Transverse colon (tissue), 4 donors: ENCODE results near the gene FAF2. TPM values are rescaled to one million over a fixed set of nuclear protein-coding genes. Genes with fewer than 3 reads are reported as not detected.

ENCODE experiments used
- DNase-seq: peaks from one replicate; pipeline ENCODE4 v3.0.0-alpha.2; 2019
- H3K27ac ChIP-seq, 4 donors: fragments of 200-600 bp; sonication (generic); 2 replicates each; pipeline ENCODE4 v1.5.1; 2016 to 2018; ENCODE audit warnings: inconsistent platforms in 4 of 4
- H3K27me3 ChIP-seq: fragments of 200-600 bp; sonication (generic); 2 replicates; pipeline ENCODE4 v1.5.1; 2017; ENCODE audit warnings: inconsistent platforms
- H3K36me3 ChIP-seq, 4 donors: fragments of 200-600 bp; sonication (generic); 2 replicates each; pipeline ENCODE4 v1.5.1; 2017 to 2019; ENCODE audit warnings: inconsistent platforms in 4 of 4
- H3K4me1 ChIP-seq, 4 donors: fragments of 200-600 bp; sonication (generic); 2 replicates each; pipeline ENCODE4 v1.5.1; 2017 to 2020; ENCODE audit warnings: inconsistent platforms in 4 of 4
- H3K4me3 ChIP-seq, 4 donors: fragments of 200-600 bp; sonication (generic); 1 replicate in 1 of 4; 2 replicates in 3 of 4; pipeline versions ENCODE4 v1.5.1 to v1.6.1; 2017 to 2019; ENCODE audit warnings: inconsistent platforms in 4 of 4
- H3K9me3 ChIP-seq, 2 donors: fragments of 200-600 bp; sonication (generic); 2 replicates each; pipeline ENCODE4 v1.5.1; 2017 to 2019; ENCODE audit warnings: inconsistent platforms in 2 of 2
- EP300 ChIP-seq: sonication (generic); formaldehyde crosslinking; IDR thresholded peaks from one replicate; pipeline ENCODE4 v1.6.1; 2017; ENCODE audit warnings: antibody characterized with exemption, low read depth
- POLR2A ChIP-seq: fragments of 450-650 bp; IDR thresholded peaks from one replicate; pipeline ENCODE4 v1.6.1; 2016; ENCODE audit warnings: antibody characterized with exemption, mild to moderate bottlenecking, moderate library complexity
- POLR2AphosphoS5 ChIP-seq, 3 donors: sonication (generic); formaldehyde crosslinking; IDR thresholded peaks; one replicate each; pipeline ENCODE4 v1.6.1; 2016; ENCODE audit warnings: antibody characterized with exemption in 3 of 3
- WGBS, 2 donors: methylation state at CpG; one replicate each; pipeline ENCODE4 v1.1.5; 2018; ENCODE audit warnings: low coverage in 1 of 2; 5-methylcytosine and 5-hydroxymethylcytosine counted together
- in situ Hi-C, 4 donors: fragments of 200-750 bp; cut with MboI; loops; one replicate each; pipeline versions ENCODE4 v1.15.0 to v1.15.1; 2017; ENCODE audit warnings: low sequenced_read_pairs in 3 of 4, low pct_ligation_motif_present in 1 of 4, low pct_unique_long_range_greater_than_20kb in 1 of 4
- intact Hi-C: fragments of 100-400 bp; cut with DNase I; formaldehyde crosslinking; loops from one replicate; pipeline ENCODE4 v1.15.1; 2023; ENCODE audit warnings: low total_unique reads
- total RNA-seq, 4 donors: library from RNA; depleted of rRNA; stranded (reverse); fragments of >200 nt; gene quantifications; one replicate each; pipeline ENCODE4 v1.1.0, GENCODE V29; 2016
- TF ChIP-seq, protein P1 (sequence below), 5 experiments: fragments of 200-600 bp in 3 of 5; fragments of 450-650 bp in 2 of 5; sonication (generic) in 3 of 5; IDR thresholded peaks; 1 replicate in 2 of 5; 2 replicates in 3 of 5; pipeline ENCODE4 v1.5.1; 2016 to 2017; ENCODE audit warnings: antibody characterized with exemption in 5 of 5, inconsistent platforms in 3 of 5, mild to moderate bottlenecking in 2 of 5, moderate library complexity in 1 of 5

Gene FAF2
- total RNA-seq, 4 donors from 2014 or later, result 3.8 to 32.4 (median 26.5) TPM

DNA sequence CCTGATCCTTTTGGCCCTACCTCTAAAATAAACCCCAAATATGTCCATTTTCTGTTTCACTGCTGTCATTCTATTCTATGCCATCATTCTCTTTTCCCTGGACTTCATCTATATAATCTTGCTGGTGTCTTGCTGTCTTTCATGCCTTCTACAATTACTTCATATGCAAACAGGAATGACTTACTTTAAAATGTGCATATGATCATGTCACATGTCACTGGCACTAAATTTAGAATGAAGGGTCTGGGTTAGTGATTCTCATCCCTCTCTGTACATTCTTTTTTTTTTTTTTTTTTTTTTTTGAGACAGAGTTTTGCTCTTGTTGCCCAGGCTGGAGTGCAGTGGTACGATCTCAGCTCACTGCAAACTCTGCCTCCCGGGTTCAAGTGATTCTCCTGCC, 22.9 kb downstream of the FAF2 start:
- 96% methylated on average over 2 of the region's 2 CpGs; no CpG with 5 or more reads in 1 of the 2 donors for WGBS, 2 donors
- Histone ChIP-seq H3K27me3 (no peaks in the 10 kb centered on the region), H3K9me3 (no peaks in the 10 kb centered on the region), H3K4me3 (no peak overlapping the region), H3K4me1 (peaks cover 0 to 12% (median 4%) of the 10 kb centered on the region in 4 donors), H3K36me3 (peaks cover 0 to 7% (median 3%) of the 10 kb centered on the region in 4 donors), H3K27ac (no peak overlapping the region)
- intact Hi-C loops (no loop called here), in situ Hi-C loops (no loop called here)
- DNase-seq, result no peak
- TF ChIP-seq, protein P1, sequence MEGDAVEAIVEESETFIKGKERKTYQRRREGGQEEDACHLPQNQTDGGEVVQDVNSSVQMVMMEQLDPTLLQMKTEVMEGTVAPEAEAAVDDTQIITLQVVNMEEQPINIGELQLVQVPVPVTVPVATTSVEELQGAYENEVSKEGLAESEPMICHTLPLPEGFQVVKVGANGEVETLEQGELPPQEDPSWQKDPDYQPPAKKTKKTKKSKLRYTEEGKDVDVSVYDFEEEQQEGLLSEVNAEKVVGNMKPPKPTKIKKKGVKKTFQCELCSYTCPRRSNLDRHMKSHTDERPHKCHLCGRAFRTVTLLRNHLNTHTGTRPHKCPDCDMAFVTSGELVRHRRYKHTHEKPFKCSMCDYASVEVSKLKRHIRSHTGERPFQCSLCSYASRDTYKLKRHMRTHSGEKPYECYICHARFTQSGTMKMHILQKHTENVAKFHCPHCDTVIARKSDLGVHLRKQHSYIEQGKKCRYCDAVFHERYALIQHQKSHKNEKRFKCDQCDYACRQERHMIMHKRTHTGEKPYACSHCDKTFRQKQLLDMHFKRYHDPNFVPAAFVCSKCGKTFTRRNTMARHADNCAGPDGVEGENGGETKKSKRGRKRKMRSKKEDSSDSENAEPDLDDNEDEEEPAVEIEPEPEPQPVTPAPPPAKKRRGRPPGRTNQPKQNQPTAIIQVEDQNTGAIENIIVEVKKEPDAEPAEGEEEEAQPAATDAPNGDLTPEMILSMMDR (IDR thresholded peaks at IDR 0.05), result no peak
- TF ChIP-seq POLR2AphosphoS5 (IDR thresholded peaks at IDR 0.05), result no peak
- TF ChIP-seq POLR2A, result no peak
- TF ChIP-seq EP300, result no peak

DNA sequence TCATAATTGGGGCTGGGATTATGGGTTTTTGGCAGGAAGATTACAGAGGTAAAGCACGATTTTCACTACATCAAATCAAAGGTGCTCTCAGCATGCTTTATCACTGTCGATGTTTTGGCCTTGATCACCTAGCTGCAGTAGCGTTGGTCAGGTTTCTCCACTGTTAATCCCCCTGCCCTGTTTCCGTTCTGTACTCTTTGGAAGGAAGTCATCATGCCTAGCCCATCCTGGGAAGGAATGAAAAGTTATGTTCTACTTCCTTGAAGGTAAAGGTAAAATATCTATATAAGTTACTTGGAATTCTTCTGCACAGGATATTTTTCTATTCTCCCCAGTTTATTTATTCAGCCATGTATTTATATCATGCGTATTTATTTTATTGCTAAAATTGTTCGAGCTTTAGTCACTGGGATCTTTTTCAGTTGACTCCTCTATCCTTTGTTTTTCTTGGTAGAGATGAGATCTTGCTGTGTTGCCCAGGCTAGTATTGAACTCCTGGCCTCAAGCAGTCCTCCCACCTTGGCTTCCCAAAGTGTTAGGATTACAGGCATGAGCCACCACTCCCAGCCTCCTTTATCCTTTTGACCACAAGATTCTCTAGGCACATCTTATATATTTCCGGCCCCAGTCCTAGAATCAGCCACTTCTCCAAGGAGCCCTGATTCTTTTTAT, 25.3 kb downstream of the FAF2 start:
- H3K27me3 ChIP-seq, result no peaks in the 10 kb centered on the region
- H3K9me3 ChIP-seq, result no peaks in the 10 kb centered on the region
- H3K36me3 ChIP-seq, result peaks cover 0 to 7% (median 3%) of the 10 kb centered on the region in 4 donors
- H3K27ac ChIP-seq, result no peak overlapping the region
- in situ Hi-C loops (no loop called here), intact Hi-C loops (no loop called here)
- no peak for TF ChIP-seq EP300
- TF ChIP-seq POLR2A, result no peak
- TF ChIP-seq, protein P1 (IDR thresholded peaks at IDR 0.05), result no peak
- TF ChIP-seq POLR2AphosphoS5 (IDR thresholded peaks at IDR 0.05), result no peak
- H3K4me1 ChIP-seq, result no peaks in the 10 kb centered on the region
- WGBS, 2 donors, result 92 to 98% methylated on average over 7 of the region's 7 CpGs
- DNase-seq, result no peak
- H3K4me3 ChIP-seq, result no peak overlapping the region

DNA sequence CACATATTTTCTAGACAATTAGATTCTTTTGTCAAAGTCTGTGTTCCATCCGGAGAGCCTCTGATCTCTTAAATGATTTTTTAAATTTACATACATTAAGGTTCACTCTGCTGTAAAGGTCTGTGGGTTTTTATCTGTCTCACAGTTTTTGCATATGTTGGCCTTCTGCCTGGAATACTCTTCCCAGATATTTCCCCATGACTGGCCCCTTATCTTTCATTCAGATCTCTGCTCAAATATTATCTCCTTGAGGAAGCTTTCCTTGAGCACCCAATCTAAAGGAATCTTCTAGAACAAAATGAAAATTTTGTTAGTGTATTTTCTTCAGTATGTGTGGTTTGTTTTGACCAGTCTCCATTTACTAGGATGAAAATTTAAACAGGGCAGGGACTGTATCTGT, 26.3 kb downstream of the FAF2 start:
- no peaks in the 10 kb centered on the region for H3K4me1 ChIP-seq
- in situ Hi-C loops (no loop called here), intact Hi-C loops (no loop called here)
- no peak for DNase-seq
- WGBS, 2 donors, result 85 to 100% methylated on average over 1 of the region's 1 CpG
- no peaks in the 10 kb centered on the region for H3K27me3 ChIP-seq
- peaks cover 0 to 12% (median 6%) of the 10 kb centered on the region in 4 donors for H3K36me3 ChIP-seq
- H3K27ac ChIP-seq, result no peak overlapping the region
- no peak overlapping the region for H3K4me3 ChIP-seq
- H3K9me3 ChIP-seq, result no peaks in the 10 kb centered on the region
- TF ChIP-seq, protein P1 (IDR thresholded peaks at IDR 0.05), result no peak
- TF ChIP-seq EP300 (no peak), POLR2AphosphoS5 (IDR thresholded peaks at IDR 0.05) (no peak), POLR2A (no peak)

DNA sequence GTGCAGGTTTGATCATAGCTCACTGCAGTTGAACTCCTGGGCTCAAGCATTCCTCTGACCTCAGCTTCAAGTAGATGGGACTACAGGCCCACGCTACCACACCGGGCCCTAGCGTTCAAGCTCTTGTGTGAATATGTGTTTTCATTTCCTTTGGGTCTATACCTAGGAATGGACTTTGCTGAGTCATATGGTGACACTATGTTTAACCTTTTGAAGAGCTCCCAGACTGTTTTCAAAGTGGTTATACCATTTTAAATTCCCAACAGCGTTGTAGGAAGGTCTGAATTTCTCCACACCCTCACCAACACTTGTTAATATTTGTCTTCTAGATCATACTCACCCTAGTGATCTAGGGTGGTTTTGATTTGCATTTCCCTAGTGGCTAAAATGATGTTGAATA, 33.5 kb downstream of the FAF2 start:
- peaks cover 0 to 30% (median 12%) of the 10 kb centered on the region in 4 donors for H3K36me3 ChIP-seq
- WGBS, 2 donors, result 88 to 100% methylated on average over 1 to 4 of the region's 4 CpGs
- H3K4me3 ChIP-seq, result no peak overlapping the region
- H3K4me1 ChIP-seq, result no peaks in the 10 kb centered on the region
- intact Hi-C loops (no loop called here), in situ Hi-C loops (no loop called here)
- H3K27me3 ChIP-seq, result no peaks in the 10 kb centered on the region
- H3K9me3 ChIP-seq, result no peaks in the 10 kb centered on the region
- TF ChIP-seq EP300, result no peak
- TF ChIP-seq, protein P1 (IDR thresholded peaks at IDR 0.05), result no peak
- TF ChIP-seq POLR2AphosphoS5 (IDR thresholded peaks at IDR 0.05), result no peak
- no peak for TF ChIP-seq POLR2A
- DNase-seq, result no peak
- no peak overlapping the region for H3K27ac ChIP-seq
